Keratinocyte (primary cell): Measurements from ENCODE around the gene ENTHD1. TPM values are rescaled to one million over a fixed set of nuclear protein-coding genes. Genes with fewer than 3 reads are reported as not detected.

ENCODE experiments used
- DNase-seq: peaks from one replicate; pipeline ENCODE4 v3.0.0-alpha.2; 2011; ENCODE audit warnings: low read depth, missing footprints, low spot score
- FAIRE-seq: peaks from 2 replicates; lab custom pipeline; 2011; peaks lifted over from hg19 to GRCh38; lab: Jason Lieb, UNC
- H2AFZ ChIP-seq: 2 replicates; pipeline ENCODE4 v1.6.0; 2012; ENCODE audit warnings: low read length, control low read depth, inconsistent platforms; ENCODE audit not compliant: control insufficient read depth
- H3K27ac ChIP-seq: 2 replicates; pipeline ENCODE4 v1.5.1; 2011; ENCODE audit warnings: low read length; ENCODE audit not compliant: control insufficient read depth, insufficient read depth
- H3K27me3 ChIP-seq: 3 replicates; pipeline ENCODE4 v1.6.0; 2011; ENCODE audit warnings: low read length; ENCODE audit not compliant: control insufficient read depth, insufficient read depth; ENCODE audit errors: extremely low read depth
- H3K36me3 ChIP-seq, 2 experiments: 2 replicates in 1 of 2; 3 replicates in 1 of 2; pipeline ENCODE4 v1.5.1; 2011; ENCODE audit warnings: low read length in 2 of 2, mild to moderate bottlenecking in 1 of 2; ENCODE audit not compliant: control insufficient read depth in 2 of 2, insufficient read depth in 2 of 2; ENCODE audit errors: extremely low read depth in 1 of 2
- H3K4me1 ChIP-seq: 3 replicates; pipeline ENCODE4 v1.5.1; 2011; ENCODE audit warnings: low read length; ENCODE audit not compliant: control insufficient read depth, insufficient read depth; ENCODE audit errors: extremely low read depth
- H3K4me2 ChIP-seq: 3 replicates; pipeline ENCODE4 v1.6.0; 2011; ENCODE audit warnings: low read depth, low read length; ENCODE audit not compliant: control insufficient read depth, insufficient read depth; ENCODE audit errors: extremely low read depth
- H3K4me3 ChIP-seq, 3 experiments: fragments of 200-600 bp in 1 of 3; sonication (generic) in 1 of 3; 2 replicates in 2 of 3; 3 replicates in 1 of 3; pipeline ENCODE4 v1.5.1; 2011 to 2016; ENCODE audit warnings: low read length in 3 of 3, mild to moderate bottlenecking in 3 of 3, control low read depth in 2 of 3, inconsistent platforms in 1 of 3, low read depth in 1 of 3, mixed read lengths in 1 of 3, mixed run types in 1 of 3, moderate library complexity in 1 of 3; ENCODE audit not compliant: control insufficient read depth in 2 of 3, insufficient read depth in 2 of 3; ENCODE audit errors: extremely low read depth in 1 of 3
- H3K79me2 ChIP-seq: 2 replicates; pipeline ENCODE4 v1.6.0; 2012; ENCODE audit warnings: low read length; ENCODE audit not compliant: control insufficient read depth, insufficient read depth
- H3K9ac ChIP-seq: 3 replicates; pipeline ENCODE4 v1.6.0; 2011; ENCODE audit warnings: low read length; ENCODE audit not compliant: control insufficient read depth, insufficient read depth; ENCODE audit errors: extremely low read depth
- H3K9me1 ChIP-seq: 3 replicates; pipeline ENCODE4 v1.6.0; 2011; ENCODE audit warnings: low read length; ENCODE audit not compliant: control insufficient read depth, insufficient read depth; ENCODE audit errors: extremely low read depth
- H3K9me3 ChIP-seq: 2 replicates; pipeline ENCODE4 v1.5.1; 2012; ENCODE audit warnings: low read depth, low read length; ENCODE audit not compliant: control insufficient read depth
- H4K20me1 ChIP-seq: 3 replicates; pipeline ENCODE4 v1.6.0; 2011; ENCODE audit warnings: low read length; ENCODE audit not compliant: control insufficient read depth, insufficient read depth; ENCODE audit errors: extremely low read depth
- CTCF ChIP-seq, 3 experiments: IDR thresholded peaks in 1 of 3; conservative IDR thresholded peaks in 1 of 3; optimal IDR thresholded peaks in 1 of 3; 2 replicates in 2 of 3; 3 replicates in 1 of 3; pipeline versions ENCODE3 to v1.5.1; 2011; ENCODE audit warnings: low read length in 3 of 3, mild to moderate bottlenecking in 3 of 3, moderate library complexity in 2 of 3, control low read depth in 1 of 3, inconsistent platforms in 1 of 3; ENCODE audit not compliant: insufficient read depth in 2 of 3; ENCODE audit errors: extremely low read depth in 1 of 3
- EZH2 ChIP-seq: IDR thresholded peaks from one replicate; pipeline ENCODE4 v1.6.1; 2012; ENCODE audit warnings: inconsistent platforms, mild to moderate bottlenecking, low read length, moderate library complexity
- dilution Hi-C: fragments of 300-500 bp; cut with MboI; formaldehyde crosslinking; loops from one replicate; pipeline ENCODE4 v1.7.0; 2020; ENCODE audit warnings: low sequenced_read_pairs; ENCODE audit not compliant: extremely low pct_ligation_motif_present
- polyA plus RNA-seq, 5 experiments: library from polyadenylated mRNA; depleted of rRNA in 3 of 5; stranded (reverse) in 3 of 5; stranded (forward) in 1 of 5; unstranded in 1 of 5; fragments of >200 nt; gene quantifications; 1 replicate in 1 of 5; 2 replicates in 3 of 5; 3 replicates in 1 of 5; pipeline versions ENCODE4 v1.2.1 to v1.2.3, GENCODE V29; 2011 to 2012; ENCODE audit warnings: missing spikeins in 2 of 5, low read depth in 1 of 5, low replicate concordance in 1 of 5

The ENTHD1 gene
- polyA plus RNA-seq, 1 donor (not counting 4 experiments of a cell fraction or from before 2014, with no cell fraction given): not detected

DNA sequence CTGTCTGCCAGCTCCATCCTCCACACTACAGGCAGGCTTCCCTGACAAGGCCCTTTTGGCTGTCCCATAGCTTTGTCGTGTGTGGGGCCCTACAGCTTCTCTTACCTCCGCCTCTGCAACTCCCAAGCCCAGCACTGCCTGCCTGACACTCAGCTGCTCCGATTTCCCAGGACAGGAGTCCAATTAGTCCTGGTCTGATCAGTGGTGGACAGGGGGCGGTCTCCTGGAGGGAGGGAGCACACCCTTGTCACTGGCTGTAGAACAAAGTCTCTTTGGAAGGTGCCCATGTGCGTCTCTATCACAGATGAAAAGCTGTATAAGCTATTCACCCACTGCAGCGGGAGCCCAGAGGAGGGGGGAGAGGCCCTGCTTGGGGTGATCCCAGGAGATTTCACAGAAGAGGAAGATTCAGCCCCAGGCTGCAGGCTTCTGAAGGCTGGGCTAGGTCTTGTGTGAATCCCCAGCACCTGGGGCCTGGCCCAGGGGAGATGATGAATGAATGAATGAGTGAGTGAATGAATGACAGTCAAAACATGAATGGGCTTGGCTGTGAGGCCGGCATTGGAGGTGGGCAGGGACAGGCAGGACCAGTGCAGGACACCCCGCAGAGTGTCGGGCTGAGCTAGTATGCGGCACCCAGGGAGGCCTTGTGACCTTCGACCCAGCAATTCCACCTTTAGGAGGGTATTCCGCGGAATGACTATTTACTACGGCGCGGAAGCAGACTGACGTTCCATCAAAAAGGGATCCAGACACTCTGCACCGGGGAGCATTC, 180.6 kb downstream of the ENTHD1 start:
- Histone ChIP-seq H3K4me2 (no peak overlapping the region), H3K9ac (no peak overlapping the region), H3K4me1 (no peaks in the 10 kb centered on the region), H3K9me3 (no peaks in the 10 kb centered on the region), H2AFZ (no peak overlapping the region), H3K9me1 (no peaks in the 10 kb centered on the region), H3K27ac (no peak overlapping the region), H3K79me2 (no peaks in the 10 kb centered on the region), H4K20me1 (no peaks in the 10 kb centered on the region), H3K4me3 (no peak overlapping the region), H3K36me3 (no peaks in the 10 kb centered on the region), H3K27me3 (peaks cover 8% of the 10 kb centered on the region)
- TF ChIP-seq CTCF (optimal IDR thresholded peaks at IDR 0.05 in 1 of 3, IDR thresholded peaks at IDR 0.05 in 1 of 3, conservative IDR thresholded peaks at IDR 0.05 in 1 of 3; ENCODE audit: extremely low read depth in 1 of 3, insufficient read depth in 2 of 3, low read length in 3 of 3): no peak
- no peak for TF ChIP-seq EZH2
- FAIRE-seq (no peak), DNase-seq (no peak)
- dilution Hi-C loops: no loop called here

- dilution Hi-C loops: no loop called here
- no peak for FAIRE-seq
- H3K27me3 ChIP-seq: peaks cover 8% of the 10 kb centered on the region
These were observed 181.5 kb downstream of the ENTHD1 start for GRCh38 chr22:39712081-39712480.

More at GRCh38 chr22:39712081-39712480, 181.5 kb downstream of the ENTHD1 start:
- TF ChIP-seq CTCF (optimal IDR thresholded peaks at IDR 0.05 in 1 of 3, IDR thresholded peaks at IDR 0.05 in 1 of 3, conservative IDR thresholded peaks at IDR 0.05 in 1 of 3; ENCODE audit: extremely low read depth in 1 of 3, insufficient read depth in 2 of 3, low read length in 3 of 3) (no peak), EZH2 (no peak)
- no peaks in the 10 kb centered on the region for H3K9me1 ChIP-seq
- H3K79me2 ChIP-seq: no peaks in the 10 kb centered on the region
- H3K4me1 ChIP-seq: no peaks in the 10 kb centered on the region
- no peak overlapping the region for H3K4me3 ChIP-seq
- H3K27ac ChIP-seq: no peak overlapping the region
- H3K9me3 ChIP-seq: no peaks in the 10 kb centered on the region
- no peaks in the 10 kb centered on the region for H3K36me3 ChIP-seq
- no peak overlapping the region for H2AFZ ChIP-seq
- no peak for DNase-seq
- H4K20me1 ChIP-seq: no peaks in the 10 kb centered on the region
- H3K4me2 ChIP-seq: no peak overlapping the region
- no peak overlapping the region for H3K9ac ChIP-seq
